ENCODE measurements around the gene CACNB4. TPM values are rescaled to one million over a fixed set of nuclear protein-coding genes. Genes with fewer than 3 reads are reported as not detected.

The CACNB4 gene
- total RNA-seq, 1 donor from 2014 or later = 4.9 TPM

GRCh38 chr2:151968770-151969470 is 129.9 kb downstream of the CACNB4 start:
- H3K36me3 ChIP-seq = no peaks in the 10 kb centered on the region
- no peak for TF ChIP-seq POLR2A (IDR thresholded peaks at IDR 0.05)
- DNase-seq (ENCODE audit: extremely low spot score in 2 of 2) = no peak
- H3K27ac ChIP-seq = no peak overlapping the region
- intact Hi-C loops (cut with DNase I) = no loop called here
- no peaks in the 10 kb centered on the region for H3K9me3 ChIP-seq
- peaks cover 4% of the 10 kb centered on the region for H3K4me1 ChIP-seq
- no peak overlapping the region for H3K4me3 ChIP-seq
- no peaks in the 10 kb centered on the region for H3K27me3 ChIP-seq

GRCh38 chr2:151967829-151968722 is 130.8 kb downstream of the CACNB4 start:
- no peaks in the 10 kb centered on the region for H3K4me1 ChIP-seq
- no peaks in the 10 kb centered on the region for H3K27me3 ChIP-seq
- no peaks in the 10 kb centered on the region for H3K36me3 ChIP-seq
- TF ChIP-seq POLR2A (IDR thresholded peaks at IDR 0.05) (no peak), POLR2AphosphoS5 (IDR thresholded peaks at IDR 0.05; ENCODE audit: insufficient read depth in 1 of 2, low read depth in 1 of 2) (no peak), CTCF (IDR thresholded peaks at IDR 0.05) (no peak)
- DNase-seq (ENCODE audit: extremely low spot score in 2 of 2) = no peak
- no peak overlapping the region for H3K27ac ChIP-seq
- no peak overlapping the region for H3K4me3 ChIP-seq
- intact Hi-C loops (cut with DNase I) = no loop called here
- no peaks in the 10 kb centered on the region for H3K9me3 ChIP-seq

- intact Hi-C loops (cut with DNase I) = no loop called here
- H3K4me1 ChIP-seq = no peaks in the 10 kb centered on the region
- no peak for TF ChIP-seq CTCF (IDR thresholded peaks at IDR 0.05)
These were observed 133.0 kb downstream of the CACNB4 start for GRCh38 chr2:151965884-151966283.

GRCh38 chr2:151961558-151961957 is 137.3 kb downstream of the CACNB4 start:
- intact Hi-C loops (cut with DNase I) = no loop called here
- no peak for DNase-seq (ENCODE audit: extremely low spot score in 2 of 2)
- no peaks in the 10 kb centered on the region for H3K27me3 ChIP-seq
- no peaks in the 10 kb centered on the region for H3K4me1 ChIP-seq
- H3K27ac ChIP-seq = no peak overlapping the region
- no peaks in the 10 kb centered on the region for H3K9me3 ChIP-seq
- no peak overlapping the region for H3K4me3 ChIP-seq
- H3K36me3 ChIP-seq = no peaks in the 10 kb centered on the region
- no peak for TF ChIP-seq CTCF (IDR thresholded peaks at IDR 0.05)
- no peak for TF ChIP-seq POLR2AphosphoS5 (IDR thresholded peaks at IDR 0.05; ENCODE audit: insufficient read depth in 1 of 2, low read depth in 1 of 2)
- TF ChIP-seq POLR2A (IDR thresholded peaks at IDR 0.05) = no peak

More at GRCh38 chr2:151965884-151966283, 133.0 kb downstream of the CACNB4 start:
- no peaks in the 10 kb centered on the region for H3K9me3 ChIP-seq
- DNase-seq (ENCODE audit: extremely low spot score in 2 of 2) = no peak
- no peak overlapping the region for H3K27ac ChIP-seq
- H3K27me3 ChIP-seq = no peaks in the 10 kb centered on the region
- no peak overlapping the region for H3K4me3 ChIP-seq
- H3K36me3 ChIP-seq = no peaks in the 10 kb centered on the region

GRCh38 chr2:151959238-151959637 is 139.6 kb downstream of the CACNB4 start:
- H3K27ac ChIP-seq = no peak overlapping the region
- DNase-seq (ENCODE audit: extremely low spot score in 2 of 2) = no peak
- H3K36me3 ChIP-seq = no peaks in the 10 kb centered on the region
- no peaks in the 10 kb centered on the region for H3K4me1 ChIP-seq
- H3K9me3 ChIP-seq = no peaks in the 10 kb centered on the region
- intact Hi-C loops (cut with DNase I) = no loop called here
- no peaks in the 10 kb centered on the region for H3K27me3 ChIP-seq
- TF ChIP-seq POLR2AphosphoS5 (IDR thresholded peaks at IDR 0.05; ENCODE audit: insufficient read depth in 1 of 2, low read depth in 1 of 2) (no peak), CTCF (IDR thresholded peaks at IDR 0.05) (no peak)
- H3K4me3 ChIP-seq = no peak overlapping the region
